Testis (tissue), 2 donors: ENCODE results near the gene GIMAP8.

Experiments
- CTCF ChIP-seq, 3 experiments: fragments of 450-650 bp in 2 of 3; fragments of 200-600 bp in 1 of 3; sonication (generic) in 1 of 3; IDR thresholded peaks; one replicate each; pipeline ENCODE4 v1.5.1; 2016 to 2019; ENCODE audit warnings: antibody characterized with exemption in 3 of 3, mild to moderate bottlenecking in 2 of 3, moderate library complexity in 1 of 3
- POLR2A ChIP-seq: fragments of 450-650 bp; IDR thresholded peaks from one replicate; pipeline ENCODE4 v1.6.1; 2017; ENCODE audit warnings: antibody characterized with exemption, mild to moderate bottlenecking, moderate library complexity

- TF ChIP-seq CTCF (IDR thresholded peaks at IDR 0.05), result peak; percentile 70 to 85 (median 75)
- TF ChIP-seq POLR2A, result no peak
These were observed 1.7 kb upstream of the GIMAP8 start for GRCh38 chr7:150448789-150449147.
